Measurements from ENCODE around the gene STRAP.

DNA sequence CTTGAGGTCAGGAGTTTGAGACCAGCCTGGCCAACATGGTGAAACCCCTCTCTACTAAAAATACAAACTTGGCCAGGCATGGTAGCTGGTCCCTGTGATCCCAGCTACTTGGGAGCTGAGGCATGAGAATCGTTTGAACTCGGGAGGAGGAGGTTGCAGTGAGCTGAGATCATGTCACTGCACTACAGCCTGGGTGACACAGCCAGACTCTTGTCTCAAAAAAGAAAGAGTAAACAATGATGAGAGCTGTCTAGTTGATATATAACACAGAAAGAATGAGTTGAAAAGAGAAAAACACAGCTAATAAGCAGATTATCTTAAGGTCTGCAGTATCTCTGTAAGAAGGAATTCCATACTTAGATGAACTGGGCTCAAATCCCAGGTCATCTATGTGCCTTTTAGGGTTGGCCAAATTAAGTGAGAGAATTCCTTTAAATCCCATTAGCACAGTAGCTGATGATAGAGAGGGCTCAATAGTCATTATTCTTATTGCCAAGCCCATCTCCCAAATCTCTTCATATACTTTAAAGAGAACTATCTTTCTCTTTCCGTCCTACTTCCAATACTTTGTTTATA is 31.1 kb upstream of the STRAP start:
- no peak for TF ChIP-seq CTCF (IDR thresholded peaks at IDR 0.05; ENCODE audit: insufficient read depth, low read length, poor library complexity, severe bottlenecking)
- no peak for TF ChIP-seq EZH2phosphoT487 (conservative IDR thresholded peaks at IDR 0.05; ENCODE audit: low read length)
